A549 (cell line): ENCODE measurements around the gene THSD7A. TPM values are rescaled to one million over a fixed set of nuclear protein-coding genes. Genes with fewer than 3 reads are reported as not detected.
A peak's percentile ranks its signal among the peaks of the same experiment; 100 is the strongest.

Experiments
- ATAC-seq, 2 experiments: fragments of 200-7000 bp in 1 of 2; fragments of >200 bp in 1 of 2; cut with Nextera tagmentation in 1 of 2; cut with Tn5 transposase in 1 of 2; 3 replicates each; pipeline versions ENCODE4 v1.8.0 to v1.9.1; 2018 to 2020; ENCODE audit warnings: mild to moderate bottlenecking in 1 of 2, moderate library complexity in 1 of 2
- CTCF ChIA-PET: fragments of 300-600 bp; sonication (Branson Sonifier 250); formaldehyde crosslinking; extraction: SDS; loops from one replicate; lab custom pipeline; 2021; ENCODE audit warnings: antibody characterized with exemption, inconsistent platforms; lab: Yijun Ruan, JAX
- POLR2A ChIA-PET: fragments of 350-600 bp; formaldehyde crosslinking; extraction: SDS; loops from one replicate; lab custom pipeline; 2021; ENCODE audit warnings: antibody characterized with exemption, inconsistent platforms; lab: Yijun Ruan, JAX
- DNase-seq, 2 experiments: peaks; one replicate each; pipeline versions ENCODE4 v3.0.0 to v3.0.0-alpha.2; 2011 to 2016; ENCODE audit warnings: low read depth in 1 of 2, low spot score in 1 of 2
- FAIRE-seq: peaks from 2 replicates; lab custom pipeline; 2011; peaks lifted over from hg19 to GRCh38; lab: Jason Lieb, UNC
- H3K27ac ChIP-seq, 2 experiments: fragments of >200 bp; sonication (Bioruptor Twin); formaldehyde crosslinking; 3 replicates each; pipeline ENCODE4 v1.5.1; 2016 to 2017
- H3K4me1 ChIP-seq: fragments of >200 bp; sonication (Bioruptor Twin); formaldehyde crosslinking; 3 replicates; pipeline ENCODE4 v1.6.1; 2016
- H3K4me2 ChIP-seq: fragments of >200 bp; sonication (Bioruptor Twin); formaldehyde crosslinking; 3 replicates; pipeline ENCODE4 v1.6.1; 2016
- H3K4me3 ChIP-seq: fragments of >200 bp; sonication (Bioruptor Twin); formaldehyde crosslinking; 3 replicates; pipeline ENCODE4 v1.5.1; 2016
- H3K9me3 ChIP-seq: fragments of >200 bp; sonication (Bioruptor Twin); formaldehyde crosslinking; 3 replicates; pipeline ENCODE4 v1.6.1; 2016
- BCL3 ChIP-seq: fragments of >200 bp; sonication (Bioruptor Twin); formaldehyde crosslinking; IDR thresholded peaks from 3 replicates; pipeline ENCODE4 v1.6.1; 2016
- CBX2 ChIP-seq: fragments of 200-600 bp; sonication (generic); IDR thresholded peaks from 2 replicates; pipeline ENCODE4 v1.6.1; 2016; ENCODE audit warnings: low read depth, mild to moderate bottlenecking, borderline replicate concordance
- CEBPB ChIP-seq, 2 experiments: fragments of >200 bp in 1 of 2; sonication (Bioruptor Twin) in 1 of 2; formaldehyde crosslinking in 1 of 2; IDR thresholded peaks; 2 replicates each; pipeline ENCODE4 v1.6.1; 2012 to 2016
- CTCF ChIP-seq: fragments of >200 bp; sonication (Bioruptor Twin); formaldehyde crosslinking; IDR thresholded peaks from 3 replicates; pipeline ENCODE4 v1.5.1; 2016
- EHF ChIP-seq: fragments of 250-450 bp; sonication (Bioruptor Pico); IDR thresholded peaks from 2 replicates; pipeline ENCODE4 v1.5.0; 2020; ENCODE audit warnings: mild to moderate bottlenecking
- EP300 ChIP-seq, 2 experiments: fragments of >200 bp; sonication (Bioruptor Twin); formaldehyde crosslinking; IDR thresholded peaks; 2 replicates in 1 of 2; 3 replicates in 1 of 2; pipeline ENCODE4 v1.6.1; 2016 to 2017
- FOSB ChIP-seq: fragments of 250-450 bp; sonication (Bioruptor Pico); IDR thresholded peaks from 2 replicates; pipeline ENCODE4 v1.5.0; 2020; ENCODE audit warnings: mild to moderate bottlenecking, moderate library complexity
- FOXS1 ChIP-seq: fragments of 250-450 bp; sonication (Bioruptor Pico); IDR thresholded peaks from 2 replicates; pipeline ENCODE4 v1.5.0; 2020; ENCODE audit warnings: mild to moderate bottlenecking, moderate library complexity
- GATA3 ChIP-seq: IDR thresholded peaks from 2 replicates; pipeline ENCODE4 v1.6.1; 2012; ENCODE audit warnings: borderline replicate concordance
- HEYL ChIP-seq: fragments of 250-450 bp; sonication (Bioruptor Pico); IDR thresholded peaks from 2 replicates; pipeline ENCODE4 v1.8.0; 2021; ENCODE audit warnings: mild to moderate bottlenecking, moderate library complexity
- HOXA7 ChIP-seq: fragments of 250-450 bp; sonication (Bioruptor Pico); IDR thresholded peaks from 2 replicates; pipeline ENCODE4 v1.5.0; 2020; ENCODE audit warnings: mild to moderate bottlenecking, moderate library complexity
- HOXB13 ChIP-seq: fragments of 250-450 bp; sonication (Bioruptor Pico); IDR thresholded peaks from 2 replicates; pipeline ENCODE4 v1.5.0; 2020; ENCODE audit warnings: low read depth, mild to moderate bottlenecking, moderate library complexity
- KDM1A ChIP-seq: fragments of 200-600 bp; sonication (generic); IDR thresholded peaks from 2 replicates; pipeline ENCODE4 v1.6.1; 2016; ENCODE audit warnings: low read depth, mild to moderate bottlenecking
- MAFK ChIP-seq: fragments of 450-650 bp; IDR thresholded peaks from 2 replicates; pipeline ENCODE4 v1.6.1; 2014; ENCODE audit not compliant: partially characterized antibody
- MAZ ChIP-seq: fragments of 150-350 bp; IDR thresholded peaks from 2 replicates; pipeline ENCODE4 v1.6.1; 2014; ENCODE audit warnings: antibody characterized with exemption, low read depth, low read length, borderline replicate concordance
- NFE2L2 ChIP-seq: fragments of 150-350 bp; conservative IDR thresholded peaks from 2 replicates; pipeline ENCODE4 v1.6.1; 2014; ENCODE audit warnings: low read length
- NR3C1 ChIP-seq: fragments of >200 bp; sonication (Bioruptor Twin); formaldehyde crosslinking; IDR thresholded peaks from 3 replicates; pipeline ENCODE4 v1.6.1; 2017
- POLR2A ChIP-seq: IDR thresholded peaks from 2 replicates; pipeline ENCODE4 v1.6.1; 2012; ENCODE audit warnings: mild to moderate bottlenecking, low read length
- POLR2AphosphoS2 ChIP-seq: conservative IDR thresholded peaks from 2 replicates; pipeline ENCODE4 v1.6.1; 2012; ENCODE audit warnings: low read length, improper control_type of control experiment, inconsistent platforms
- RAD21 ChIP-seq, 2 experiments: fragments of >200 bp in 1 of 2; sonication (Bioruptor Twin) in 1 of 2; formaldehyde crosslinking in 1 of 2; IDR thresholded peaks in 1 of 2; conservative IDR thresholded peaks in 1 of 2; 2 replicates in 1 of 2; 3 replicates in 1 of 2; pipeline ENCODE4 v1.6.1; 2012 to 2018; ENCODE audit warnings: inconsistent platforms in 1 of 2
- RARB ChIP-seq: fragments of 250-450 bp; sonication (Bioruptor Pico); IDR thresholded peaks from 2 replicates; pipeline ENCODE4 v1.8.0; 2021; ENCODE audit warnings: mild to moderate bottlenecking, moderate library complexity
- RCOR1 ChIP-seq: fragments of 150-350 bp; IDR thresholded peaks from 2 replicates; pipeline ENCODE4 v1.6.1; 2014; ENCODE audit warnings: antibody characterized with exemption, low read length, low read depth
- RFX5 ChIP-seq: fragments of 450-650 bp; IDR thresholded peaks from 2 replicates; pipeline ENCODE4 v1.7.1; 2014; ENCODE audit warnings: antibody characterized with exemption, mild to moderate bottlenecking, moderate library complexity
- SMC3 ChIP-seq: fragments of >200 bp; sonication (Bioruptor Twin); formaldehyde crosslinking; IDR thresholded peaks from 3 replicates; pipeline ENCODE4 v1.6.1; 2018; ENCODE audit warnings: inconsistent platforms
- SREBF2 ChIP-seq: fragments of 450-650 bp; IDR thresholded peaks from 2 replicates; pipeline ENCODE4 v1.6.1; 2014; ENCODE audit warnings: mild to moderate bottlenecking, moderate library complexity
- TFCP2L1 ChIP-seq: fragments of 250-450 bp; sonication (Bioruptor Pico); IDR thresholded peaks from 2 replicates; pipeline ENCODE4 v1.5.0; 2021; ENCODE audit warnings: mild to moderate bottlenecking
- ZC3H11A ChIP-seq: fragments of 450-650 bp; IDR thresholded peaks from 2 replicates; pipeline ENCODE4 v1.6.1; 2014; ENCODE audit warnings: antibody characterized with exemption, mild to moderate bottlenecking
- ZFP36 ChIP-seq: fragments of 450-650 bp; IDR thresholded peaks from 2 replicates; pipeline ENCODE4 v1.6.1; 2014; ENCODE audit warnings: borderline replicate concordance; ENCODE audit not compliant: partially characterized antibody
- ZNF302 ChIP-seq: fragments of 250-450 bp; sonication (Bioruptor Pico); IDR thresholded peaks from 2 replicates; pipeline ENCODE4 v1.9.0; 2021; ENCODE audit warnings: inconsistent platforms, mild to moderate bottlenecking, moderate library complexity
- WGBS: methylation state at CpG from one replicate; pipeline ENCODE4 v1.1.6; 2017; ENCODE audit errors: missing lambda C conversion rate; 5-methylcytosine and 5-hydroxymethylcytosine counted together
- polyA plus RNA-seq, 4 experiments: library from polyadenylated mRNA; depleted of rRNA in 3 of 4; stranded (reverse); fragments of >200 nt; fragmentation: RNase III in 1 of 4; extraction: RNeasy Plus Mini Kit Qiagen cat#74134 plus additional on column Dnase treatment in 1 of 4; gene quantifications; 2 replicates in 3 of 4; 3 replicates in 1 of 4; pipeline ENCODE4 v1.2.3, GENCODE V29; 2011 to 2017
- TF ChIP-seq, protein P1 (sequence below): fragments of >200 bp; sonication (Bioruptor Twin); formaldehyde crosslinking; IDR thresholded peaks from 2 replicates; pipeline ENCODE4 v1.6.1; 2016
- TF ChIP-seq, protein P2 (sequence below): fragments of 250-450 bp; sonication (Bioruptor Pico); IDR thresholded peaks from 2 replicates; pipeline ENCODE4 v1.5.0; 2020; ENCODE audit warnings: low read depth, mild to moderate bottlenecking, moderate library complexity

The THSD7A gene
- polyA plus RNA-seq, 2 of the 4 experiments (the other 2 are of a cell fraction): 5.7 to 11.8 TPM

DNA sequence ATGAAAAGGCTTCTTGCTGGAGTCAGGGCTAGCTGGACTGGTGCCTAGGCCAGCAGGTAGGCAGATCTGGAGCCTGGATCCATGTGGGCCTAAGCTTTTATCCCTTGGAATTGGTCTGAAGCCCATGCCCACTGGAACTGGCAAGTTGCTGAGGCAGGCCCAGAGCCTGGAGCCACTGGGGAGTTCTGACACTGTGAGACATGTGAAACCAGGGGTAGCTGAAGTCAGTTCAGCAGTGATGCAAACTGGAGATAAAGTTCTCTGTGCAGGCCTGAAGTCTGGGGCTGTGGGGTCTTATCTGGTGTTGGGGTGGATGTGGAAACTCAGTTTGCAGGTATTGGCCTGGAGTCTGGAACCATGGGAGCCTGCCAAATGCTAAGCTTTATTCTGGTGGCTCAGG, 9.7 kb upstream of the THSD7A start:
- ATAC-seq (no peak), FAIRE-seq (no peak), DNase-seq (no peak)
- H3K9me3 ChIP-seq: no peaks in the 10 kb centered on the region
- no peak overlapping the region for H3K4me3 ChIP-seq
- no peak overlapping the region for H3K4me2 ChIP-seq
- H3K27ac ChIP-seq: peak overlapping the region in 1 of 2 experiments; percentile 33; a peak in 1 of 6 replicates
- TF ChIP-seq POLR2A (no peak), NFE2L2 (no peak), BCL3 (no peak), CEBPB (IDR thresholded peaks at IDR 0.05) (no peak), FOXS1 (CRISPR knock-in tag) (no peak), MAFK (no peak), EHF (no peak), NR3C1 (no peak), FOSB (CRISPR knock-in tag) (no peak), SREBF2 (no peak), EP300 (IDR thresholded peaks at IDR 0.05) (no peak), KDM1A (no peak), HOXB13 (CRISPR knock-in tag) (no peak)
- H3K4me1 ChIP-seq: peaks cover 5% of the 10 kb centered on the region
- CTCF ChIA-PET: interaction anchor here (1.0 kb wide), 1 partner anchor 10 kb away, joined by 3 read pairs; the partner anchor contains the start of gene THSD7A
- POLR2A ChIA-PET: no interaction called here

GRCh38 chr7:11835260-11835659, 3.3 kb upstream of the THSD7A start:
- Histone ChIP-seq H3K4me1 (no peaks in the 10 kb centered on the region; the same call in 2 of the 3 replicates), H3K4me3 (no peak overlapping the region), H3K4me2 (no peak overlapping the region), H3K9me3 (no peaks in the 10 kb centered on the region), H3K27ac (no peak overlapping the region)
- TF ChIP-seq CTCF: peak; percentile 86
- TF ChIP-seq RAD21 (conservative IDR thresholded peaks at IDR 0.05 in 1 of 2, IDR thresholded peaks at IDR 0.05 in 1 of 2): peak; percentile 83 to 92
- TF ChIP-seq, protein P1, sequence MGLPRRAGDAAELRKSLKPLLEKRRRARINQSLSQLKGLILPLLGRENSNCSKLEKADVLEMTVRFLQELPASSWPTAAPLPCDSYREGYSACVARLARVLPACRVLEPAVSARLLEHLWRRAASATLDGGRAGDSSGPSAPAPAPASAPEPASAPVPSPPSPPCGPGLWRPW: no peak
- TF ChIP-seq MAZ: no peak
- TF ChIP-seq TFCP2L1: no peak
- TF ChIP-seq, protein P2, sequence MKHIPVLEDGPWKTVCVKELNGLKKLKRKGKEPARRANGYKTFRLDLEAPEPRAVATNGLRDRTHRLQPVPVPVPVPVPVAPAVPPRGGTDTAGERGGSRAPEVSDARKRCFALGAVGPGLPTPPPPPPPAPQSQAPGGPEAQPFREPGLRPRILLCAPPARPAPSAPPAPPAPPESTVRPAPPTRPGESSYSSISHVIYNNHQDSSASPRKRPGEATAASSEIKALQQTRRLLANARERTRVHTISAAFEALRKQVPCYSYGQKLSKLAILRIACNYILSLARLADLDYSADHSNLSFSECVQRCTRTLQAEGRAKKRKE: no peak
- TF ChIP-seq ZC3H11A: no peak
- TF ChIP-seq SMC3: peak; percentile 85
- no peak for TF ChIP-seq CBX2
- ChIA-PET CTCF (interaction anchor here (0.6 to 0.9 kb wide), 2 partner anchors 204 to 455 kb away, joined by 3 read pairs; no protein-coding TSS in a partner anchor), POLR2A (no interaction called here)
- ATAC-seq: no peak
- peak in 1 of 2 experiments; percentile 26 for DNase-seq
- FAIRE-seq: peak; percentile 56

- 43% methylated on average over 6 of the region's 6 CpGs for WGBS
- FAIRE-seq (no peak), DNase-seq (no peak), ATAC-seq (no peak)
- ChIA-PET CTCF (interaction anchor here (0.7 to 1.8 kb wide), 9 partner anchors 27 to 661 kb away, joined by 3 to 6 read pairs (median 3); no protein-coding TSS in a partner anchor), POLR2A (no interaction called here)
- Histone ChIP-seq H3K4me2 (peak overlapping the region; percentile 77), H3K27ac (peak overlapping the region; percentile 71 to 80), H3K4me3 (no peak overlapping the region), H3K9me3 (no peaks in the 10 kb centered on the region), H3K4me1 (no peaks in the 10 kb centered on the region; the same call in 2 of the 3 replicates)
- TF ChIP-seq, protein P2: no peak
- TF ChIP-seq HOXA7 (CRISPR knock-in tag) (no peak), RFX5 (no peak), POLR2AphosphoS2 (no peak), RARB (CRISPR knock-in tag) (no peak), ZFP36 (no peak), CBX2 (no peak), NR3C1 (no peak), ZNF302 (CRISPR knock-in tag) (no peak), GATA3 (no peak), ZC3H11A (no peak), CTCF (no peak), SMC3 (no peak), RCOR1 (no peak), HEYL (CRISPR knock-in tag) (no peak)
These were observed 1.4 kb upstream of the THSD7A start for GRCh38 chr7:11833431-11833830.
